Suprapubic skin (tissue), 4 donors: ENCODE measurements around the gene TNFAIP2. TPM values are rescaled to one million over a fixed set of nuclear protein-coding genes. Genes with fewer than 3 reads are reported as not detected.

Source experiments
- DNase-seq, 2 donors: peaks; one replicate each; pipeline ENCODE4 v3.0.0-alpha.2; 2019; ENCODE audit warnings: low spot score in 2 of 2
- H3K27ac ChIP-seq: fragments of 200-600 bp; sonication (generic); one replicate; pipeline ENCODE4 v1.5.1; 2019
- H3K27me3 ChIP-seq: fragments of 200-600 bp; sonication (generic); one replicate; pipeline ENCODE4 v1.5.1; 2019
- H3K36me3 ChIP-seq: fragments of 200-600 bp; sonication (generic); one replicate; pipeline ENCODE4 v1.5.1; 2019
- H3K4me1 ChIP-seq: fragments of 200-600 bp; sonication (generic); one replicate; pipeline ENCODE4 v1.5.1; 2019
- H3K4me3 ChIP-seq: fragments of 200-600 bp; sonication (generic); one replicate; pipeline ENCODE4 v1.5.1; 2019; ENCODE audit warnings: mild to moderate bottlenecking
- H3K9me3 ChIP-seq: fragments of 200-600 bp; sonication (generic); one replicate; pipeline ENCODE4 v1.5.1; 2019
- EP300 ChIP-seq: sonication (generic); formaldehyde crosslinking; IDR thresholded peaks from one replicate; pipeline ENCODE4 v1.6.1; 2017; ENCODE audit warnings: antibody characterized with exemption
- POLR2A ChIP-seq, 2 donors: fragments of 450-650 bp; IDR thresholded peaks; one replicate each; pipeline ENCODE4 v1.6.1; 2017; ENCODE audit warnings: antibody characterized with exemption in 2 of 2, mild to moderate bottlenecking in 2 of 2, moderate library complexity in 2 of 2
- POLR2AphosphoS5 ChIP-seq, 3 donors: sonication (generic); formaldehyde crosslinking; IDR thresholded peaks; one replicate each; pipeline ENCODE4 v1.6.1; 2017; ENCODE audit warnings: antibody characterized with exemption in 3 of 3
- WGBS: methylation state at CpG from one replicate; pipeline ENCODE4 v1.1.5; 2018; 5-methylcytosine and 5-hydroxymethylcytosine counted together
- total RNA-seq, 4 donors: library from RNA; depleted of rRNA; stranded (reverse); fragments of >200 nt; gene quantifications; one replicate each; pipeline ENCODE4 v1.1.0, GENCODE V29; 2016
- TF ChIP-seq, protein P1 (sequence below), 2 donors: fragments of 200-600 bp in 1 of 2; fragments of 450-650 bp in 1 of 2; sonication (generic) in 1 of 2; IDR thresholded peaks; one replicate each; pipeline ENCODE4 v1.5.1; 2016 to 2019; ENCODE audit warnings: antibody characterized with exemption in 2 of 2, mild to moderate bottlenecking in 1 of 2, moderate library complexity in 1 of 2

TNFAIP2 gene
- total RNA-seq, 4 donors from 2014 or later: 11.9 to 23.3 (median 16.4) TPM

DNA sequence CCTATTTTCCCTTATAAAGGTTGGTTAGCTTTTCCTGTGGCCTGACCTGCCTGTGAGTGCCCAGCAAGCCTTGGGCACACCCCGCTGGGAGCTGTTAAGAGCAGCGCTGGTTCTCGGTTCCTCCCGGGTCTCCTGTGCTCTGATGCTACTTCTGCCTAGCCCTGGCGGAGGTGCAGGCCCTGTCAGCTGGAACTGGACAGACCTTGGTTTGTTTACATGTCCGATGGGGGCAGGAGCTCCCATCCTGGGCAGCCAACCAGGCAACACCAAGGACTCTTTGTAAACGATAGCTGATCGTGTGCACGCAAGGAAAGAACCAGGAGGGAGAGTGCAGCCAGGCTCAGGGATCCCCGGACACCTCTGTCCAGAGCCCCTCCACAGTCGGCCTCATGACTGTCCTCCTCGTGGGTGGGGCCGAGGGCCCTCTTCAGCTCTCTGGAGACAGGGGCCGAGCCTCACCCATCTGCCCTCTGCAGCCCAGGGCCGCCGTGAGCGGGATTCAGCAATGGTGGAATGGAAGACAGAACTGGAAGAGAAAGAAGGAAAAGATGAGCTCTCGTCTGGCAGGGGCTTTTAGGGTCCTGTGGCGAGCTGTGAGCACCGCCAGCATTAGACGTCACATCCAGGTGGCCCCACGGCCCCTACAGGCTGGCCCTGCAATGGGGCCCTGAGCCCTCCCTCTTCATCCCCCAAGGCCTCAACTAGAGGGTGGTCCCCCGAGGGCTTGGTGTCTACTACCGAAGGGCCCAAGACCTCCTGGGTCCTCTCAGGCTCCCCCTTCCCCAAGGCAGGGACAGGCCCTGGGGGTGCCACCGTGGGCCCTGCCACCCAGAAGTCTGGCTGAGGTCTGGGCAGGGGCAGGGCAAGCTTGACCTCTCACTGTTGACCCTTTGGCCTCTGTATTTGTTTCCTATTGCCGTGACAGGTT, 12.3 kb downstream of the TNFAIP2 start:
- H3K36me3 ChIP-seq: peaks cover 53% of the 10 kb centered on the region
- no peaks in the 10 kb centered on the region for H3K9me3 ChIP-seq
- H3K27me3 ChIP-seq: no peaks in the 10 kb centered on the region
- peaks cover 40% of the 10 kb centered on the region for H3K4me1 ChIP-seq
- H3K27ac ChIP-seq: no peak overlapping the region
- TF ChIP-seq POLR2AphosphoS5 (IDR thresholded peaks at IDR 0.05): no peak
- TF ChIP-seq, protein P1, sequence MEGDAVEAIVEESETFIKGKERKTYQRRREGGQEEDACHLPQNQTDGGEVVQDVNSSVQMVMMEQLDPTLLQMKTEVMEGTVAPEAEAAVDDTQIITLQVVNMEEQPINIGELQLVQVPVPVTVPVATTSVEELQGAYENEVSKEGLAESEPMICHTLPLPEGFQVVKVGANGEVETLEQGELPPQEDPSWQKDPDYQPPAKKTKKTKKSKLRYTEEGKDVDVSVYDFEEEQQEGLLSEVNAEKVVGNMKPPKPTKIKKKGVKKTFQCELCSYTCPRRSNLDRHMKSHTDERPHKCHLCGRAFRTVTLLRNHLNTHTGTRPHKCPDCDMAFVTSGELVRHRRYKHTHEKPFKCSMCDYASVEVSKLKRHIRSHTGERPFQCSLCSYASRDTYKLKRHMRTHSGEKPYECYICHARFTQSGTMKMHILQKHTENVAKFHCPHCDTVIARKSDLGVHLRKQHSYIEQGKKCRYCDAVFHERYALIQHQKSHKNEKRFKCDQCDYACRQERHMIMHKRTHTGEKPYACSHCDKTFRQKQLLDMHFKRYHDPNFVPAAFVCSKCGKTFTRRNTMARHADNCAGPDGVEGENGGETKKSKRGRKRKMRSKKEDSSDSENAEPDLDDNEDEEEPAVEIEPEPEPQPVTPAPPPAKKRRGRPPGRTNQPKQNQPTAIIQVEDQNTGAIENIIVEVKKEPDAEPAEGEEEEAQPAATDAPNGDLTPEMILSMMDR (IDR thresholded peaks at IDR 0.05): no peak
- TF ChIP-seq POLR2A (IDR thresholded peaks at IDR 0.05): no peak
- no peak for TF ChIP-seq EP300
- WGBS: 87% methylated on average over 24 of the region's 26 CpGs
- no peak overlapping the region for H3K4me3 ChIP-seq
- no peak for DNase-seq

DNA sequence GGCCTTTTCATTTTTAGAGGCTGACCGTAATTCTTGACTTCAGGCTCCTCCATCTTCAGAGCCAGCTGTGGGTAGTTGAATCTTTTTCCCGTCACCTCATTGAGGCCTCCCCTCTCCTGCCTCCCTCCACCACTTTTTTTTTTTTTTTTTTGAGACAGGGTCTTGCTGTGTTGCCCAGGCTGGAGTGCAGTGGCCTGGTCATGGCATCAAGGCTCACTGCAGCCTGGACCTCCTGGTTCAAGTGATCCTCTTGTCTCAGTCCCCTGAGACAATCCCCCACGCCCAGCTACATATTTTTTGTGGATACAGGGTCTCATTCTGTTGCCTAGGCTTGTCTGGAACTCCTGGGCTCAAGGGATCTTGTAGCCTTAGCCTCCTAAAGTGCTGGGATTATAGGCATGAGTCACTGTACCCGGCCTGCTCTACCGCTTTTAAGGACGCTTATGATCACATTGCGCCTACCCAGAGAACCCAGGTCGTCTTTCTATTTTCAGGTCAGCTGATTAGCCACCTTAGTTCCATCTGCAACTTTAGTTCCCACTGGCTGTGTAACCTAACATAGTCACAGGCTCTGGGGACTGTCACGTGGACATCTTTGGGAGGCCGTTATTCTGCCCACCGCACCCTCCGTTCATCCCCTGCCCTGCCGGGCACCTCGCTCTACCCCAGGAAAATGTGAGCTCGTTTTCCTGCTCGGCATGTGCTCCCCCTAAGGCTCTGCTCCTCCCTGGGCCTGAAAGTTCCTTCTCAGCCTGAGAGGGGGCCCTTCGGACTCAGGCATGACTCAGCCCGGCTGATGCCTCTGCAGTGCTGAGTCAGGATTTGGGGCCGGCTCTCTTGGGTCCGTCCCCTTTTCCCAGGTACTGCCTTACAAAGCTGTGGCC, 13.4 kb downstream of the TNFAIP2 start:
- Histone ChIP-seq H3K27ac (peak overlapping the region; percentile 74), H3K27me3 (no peaks in the 10 kb centered on the region), H3K4me1 (peaks cover 39% of the 10 kb centered on the region), H3K4me3 (no peak overlapping the region), H3K9me3 (no peaks in the 10 kb centered on the region), H3K36me3 (peaks cover 44% of the 10 kb centered on the region)
- 68% methylated on average over 20 of the region's 20 CpGs for WGBS
- no peak for DNase-seq
- TF ChIP-seq POLR2A (IDR thresholded peaks at IDR 0.05) (no peak), POLR2AphosphoS5 (IDR thresholded peaks at IDR 0.05) (no peak), EP300 (no peak)
- TF ChIP-seq, protein P1 (IDR thresholded peaks at IDR 0.05): no peak

DNA sequence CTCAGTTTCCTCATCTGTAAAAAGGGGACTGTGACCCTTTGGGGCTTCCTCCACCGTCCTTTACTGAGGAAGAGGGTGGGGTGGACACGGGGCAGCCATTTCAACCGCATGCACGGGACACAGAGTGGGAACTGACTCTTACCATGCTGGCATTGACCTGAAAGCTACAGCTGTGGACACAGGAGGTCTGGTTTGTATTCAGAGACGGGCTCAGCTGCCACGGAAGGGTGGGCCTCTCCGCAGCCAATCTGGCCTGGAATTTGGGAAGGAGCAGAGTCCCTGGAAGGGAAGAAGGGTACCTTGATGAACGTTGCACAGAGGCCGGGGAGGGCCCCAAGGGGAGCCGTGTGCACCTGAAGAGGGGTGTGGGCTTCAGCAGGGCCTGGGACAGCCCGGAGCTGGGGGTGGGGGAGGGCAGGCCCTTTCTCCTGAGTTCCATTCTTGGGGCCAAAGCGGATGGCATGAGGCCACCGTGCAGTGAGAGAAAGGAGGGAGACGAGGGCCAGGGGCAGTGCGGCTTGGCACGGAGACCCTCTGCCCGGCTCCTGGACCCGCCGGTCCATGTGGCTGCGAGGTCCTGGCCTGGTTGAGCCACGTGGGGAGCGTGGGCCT, 14.5 kb downstream of the TNFAIP2 start:
- TF ChIP-seq EP300 (no peak), POLR2AphosphoS5 (IDR thresholded peaks at IDR 0.05) (no peak), POLR2A (IDR thresholded peaks at IDR 0.05) (no peak)
- TF ChIP-seq, protein P1 (IDR thresholded peaks at IDR 0.05): no peak
- peak in 1 of 2 donors; percentile 61 for DNase-seq
- Histone ChIP-seq H3K4me1 (peaks cover 39% of the 10 kb centered on the region), H3K27ac (peak overlapping the region; percentile 74), H3K9me3 (no peaks in the 10 kb centered on the region), H3K36me3 (peaks cover 33% of the 10 kb centered on the region), H3K4me3 (no peak overlapping the region), H3K27me3 (no peaks in the 10 kb centered on the region)
- WGBS: 78% methylated on average over 14 of the region's 22 CpGs

DNA sequence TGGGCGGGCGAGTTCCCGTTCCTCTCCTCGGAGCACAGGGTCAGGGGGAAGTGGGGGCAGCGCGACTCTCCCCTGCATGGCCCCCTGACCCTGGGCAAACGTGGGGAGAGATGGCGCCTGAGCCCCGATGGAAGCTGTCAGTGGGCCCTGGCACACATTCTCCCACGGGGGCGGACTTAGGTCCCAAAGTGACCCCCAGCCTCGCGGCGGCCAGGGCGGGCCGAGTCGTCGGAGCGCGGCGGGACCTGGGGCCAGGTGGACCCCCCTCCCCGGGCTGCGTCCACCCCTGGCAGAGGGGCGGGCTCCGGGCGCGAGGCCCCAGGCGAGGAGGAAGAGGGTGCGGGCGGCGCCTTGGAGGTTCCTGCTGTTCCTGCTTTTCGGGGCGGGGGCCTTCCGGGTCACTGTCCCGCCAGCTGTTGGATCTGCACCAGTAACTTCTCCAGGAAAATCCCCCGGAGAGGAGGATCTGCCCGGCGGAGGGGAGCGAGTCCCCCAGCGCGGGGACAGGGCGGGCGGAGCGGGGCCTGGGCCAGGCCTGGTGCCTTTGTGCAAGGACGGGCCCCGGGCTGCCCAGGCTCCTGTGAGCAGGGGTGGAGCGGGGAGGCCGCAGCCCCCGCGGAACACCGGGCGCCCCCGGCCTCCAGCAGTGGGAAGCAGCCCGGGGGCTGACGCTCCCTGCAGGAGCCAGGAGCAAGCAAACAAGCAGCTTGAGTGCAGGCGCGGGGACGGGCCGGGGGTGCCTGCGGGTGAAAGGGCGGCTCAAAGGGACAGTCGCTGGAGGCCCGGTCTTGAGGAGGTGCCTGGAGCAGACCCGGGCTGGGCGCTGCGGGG, 15.3 kb downstream of the TNFAIP2 start:
- H3K36me3 ChIP-seq: peaks cover 26% of the 10 kb centered on the region
- no peaks in the 10 kb centered on the region for H3K27me3 ChIP-seq
- H3K4me3 ChIP-seq: peak overlapping the region; percentile 32
- DNase-seq: peak; percentile 65 to 82
- 13% methylated on average over 20 of the region's 66 CpGs for WGBS
- H3K27ac ChIP-seq: peak overlapping the region; percentile 52
- peaks cover 39% of the 10 kb centered on the region for H3K4me1 ChIP-seq
- H3K9me3 ChIP-seq: no peaks in the 10 kb centered on the region
- TF ChIP-seq POLR2A (IDR thresholded peaks at IDR 0.05) (no peak), POLR2AphosphoS5 (IDR thresholded peaks at IDR 0.05) (no peak), EP300 (no peak)
- TF ChIP-seq, protein P1 (IDR thresholded peaks at IDR 0.05): no peak
